ENCODE data around the gene PPARA.

PPARA gene

DNA sequence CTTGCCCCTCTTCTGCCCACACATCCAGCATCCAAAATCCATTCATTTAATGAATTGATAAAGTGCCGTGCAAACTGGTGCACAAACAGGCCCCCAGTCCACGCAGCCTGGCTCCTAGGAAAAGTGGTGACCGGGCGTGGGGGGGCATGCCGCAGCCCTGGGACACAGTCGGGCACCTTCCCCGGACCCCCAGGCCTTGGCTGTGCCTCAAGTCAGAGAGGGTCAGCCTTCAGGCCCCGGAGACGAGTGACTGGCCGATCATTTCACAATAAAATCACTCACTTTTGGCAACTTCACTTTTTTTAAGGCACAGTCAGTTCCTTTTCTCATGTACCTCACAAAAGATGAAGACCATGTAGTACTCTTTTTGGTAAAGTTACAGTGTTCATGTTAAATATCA lies 91.8 kb downstream of the PPARA start:
- H2AFZ ChIP-seq (ENCODE audit: low read length): no peak overlapping the region
- no peak overlapping the region for H3K9ac ChIP-seq (ENCODE audit: low read length)
- TF ChIP-seq CTCF (IDR thresholded peaks at IDR 0.05; ENCODE audit: low read length) (no peak), EZH2 (IDR thresholded peaks at IDR 0.05; ENCODE audit: borderline replicate concordance, low read length) (no peak)
- no peaks in the 10 kb centered on the region for H3K9me2 ChIP-seq (ENCODE audit: low read depth, low read length)
- no peaks in the 10 kb centered on the region for H3F3A ChIP-seq (ENCODE audit: insufficient read depth, low read length)
- peaks cover 23% of the 10 kb centered on the region for H3K36me3 ChIP-seq (ENCODE audit: insufficient read depth, low read length)
- H3K79me2 ChIP-seq (ENCODE audit: insufficient read depth, low read length): no peaks in the 10 kb centered on the region
- H3K4me3 ChIP-seq (ENCODE audit: low read depth, low read length, poor library complexity, severe bottlenecking): no peak overlapping the region
- no peak overlapping the region for H3K4me2 ChIP-seq (ENCODE audit: low read length)
- 0 out of 2 replicates have a peak, but pooled peaks cover 4% of the 10 kb centered on the region for H3K9me3 ChIP-seq (ENCODE audit: low read length)
- H3K27me3 ChIP-seq (ENCODE audit: insufficient read depth, low read length): no peaks in the 10 kb centered on the region
- peaks cover 12% of the 10 kb centered on the region for H3K4me1 ChIP-seq (ENCODE audit: insufficient read depth, low read length, severe bottlenecking)
- H3K27ac ChIP-seq (ENCODE audit: low read depth, low read length, poor library complexity, severe bottlenecking): no peak overlapping the region
- H4K20me1 ChIP-seq (ENCODE audit: insufficient read depth, low read length): no peaks in the 10 kb centered on the region

DNA sequence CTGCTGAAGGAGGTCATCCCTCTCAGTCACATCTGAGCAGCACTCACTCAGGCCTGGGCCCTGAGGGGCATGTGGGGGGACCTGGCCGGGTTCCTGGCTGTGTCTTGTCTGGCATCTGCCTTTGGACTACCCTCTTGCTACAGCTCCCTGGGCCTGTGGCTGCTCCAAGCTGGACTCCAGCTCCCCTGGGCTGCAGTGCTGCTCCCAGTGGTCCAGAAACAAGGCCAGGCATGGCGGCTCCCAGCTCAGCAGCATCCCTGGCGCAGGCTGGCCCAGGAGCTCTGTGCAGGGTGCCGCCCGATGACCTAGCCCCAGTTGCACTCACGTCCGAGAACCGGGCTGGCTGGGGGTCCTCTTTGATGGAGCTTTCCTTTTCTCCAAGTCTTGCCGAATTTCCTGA lies 94.4 kb downstream of the PPARA start:
- H3K27ac ChIP-seq (ENCODE audit: low read depth, low read length, poor library complexity, severe bottlenecking): no peak overlapping the region
- no peak overlapping the region for H2AFZ ChIP-seq (ENCODE audit: low read length)
- TF ChIP-seq EZH2 (IDR thresholded peaks at IDR 0.05; ENCODE audit: borderline replicate concordance, low read length) (no peak), CTCF (IDR thresholded peaks at IDR 0.05; ENCODE audit: low read length) (no peak)
- peaks cover 11% of the 10 kb centered on the region; the same call in 1 of the 2 replicates for H3K36me3 ChIP-seq (ENCODE audit: insufficient read depth, low read length)
- no peaks in the 10 kb centered on the region for H3K9me3 ChIP-seq (ENCODE audit: low read length)
- no peak overlapping the region for H3K4me3 ChIP-seq (ENCODE audit: low read depth, low read length, poor library complexity, severe bottlenecking)
- H4K20me1 ChIP-seq (ENCODE audit: insufficient read depth, low read length): no peaks in the 10 kb centered on the region
- peaks cover 18% of the 10 kb centered on the region for H3K4me1 ChIP-seq (ENCODE audit: insufficient read depth, low read length, severe bottlenecking)
- no peak overlapping the region for H3K9ac ChIP-seq (ENCODE audit: low read length)
- H3K27me3 ChIP-seq (ENCODE audit: insufficient read depth, low read length): no peaks in the 10 kb centered on the region
- no peaks in the 10 kb centered on the region for H3K79me2 ChIP-seq (ENCODE audit: insufficient read depth, low read length)
- H3F3A ChIP-seq (ENCODE audit: insufficient read depth, low read length): no peaks in the 10 kb centered on the region
- H3K9me2 ChIP-seq (ENCODE audit: low read depth, low read length): no peaks in the 10 kb centered on the region
- H3K4me2 ChIP-seq (ENCODE audit: low read length): no peak overlapping the region

DNA sequence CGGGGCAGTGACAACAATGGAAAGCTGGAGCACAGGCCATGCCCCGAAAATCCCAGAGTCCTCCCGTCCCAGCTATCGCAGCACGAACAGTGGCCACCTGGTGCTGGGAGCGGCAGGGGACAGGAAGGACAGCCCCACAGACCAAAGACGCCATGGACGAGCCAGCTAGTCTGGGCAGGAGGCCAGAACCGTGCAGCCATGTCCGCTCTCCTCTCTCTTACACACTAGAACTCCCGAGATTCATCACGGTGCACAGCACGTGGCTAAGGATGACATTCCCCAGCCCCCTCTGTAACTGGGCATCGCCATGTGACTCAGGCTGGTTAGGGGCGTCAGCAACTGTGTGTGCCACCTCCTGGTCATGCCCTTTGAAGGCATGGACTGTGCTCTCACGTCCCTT lies 95.2 kb downstream of the PPARA start:
- no peak overlapping the region for H3K27ac ChIP-seq (ENCODE audit: low read depth, low read length, poor library complexity, severe bottlenecking)
- no peaks in the 10 kb centered on the region for H3K79me2 ChIP-seq (ENCODE audit: insufficient read depth, low read length)
- H3K27me3 ChIP-seq (ENCODE audit: insufficient read depth, low read length): no peaks in the 10 kb centered on the region
- H3K9me3 ChIP-seq (ENCODE audit: low read length): no peaks in the 10 kb centered on the region
- no peak overlapping the region for H3K4me2 ChIP-seq (ENCODE audit: low read length)
- TF ChIP-seq CTCF (IDR thresholded peaks at IDR 0.05; ENCODE audit: low read length): no peak
- TF ChIP-seq EZH2 (IDR thresholded peaks at IDR 0.05; ENCODE audit: borderline replicate concordance, low read length): no peak
- peaks cover 12% of the 10 kb centered on the region for H3K4me1 ChIP-seq (ENCODE audit: insufficient read depth, low read length, severe bottlenecking)
- H4K20me1 ChIP-seq (ENCODE audit: insufficient read depth, low read length): no peaks in the 10 kb centered on the region
- no peaks in the 10 kb centered on the region for H3F3A ChIP-seq (ENCODE audit: insufficient read depth, low read length)
- no peak overlapping the region for H2AFZ ChIP-seq (ENCODE audit: low read length)
- peaks cover 11% of the 10 kb centered on the region; the same call in 1 of the 2 replicates for H3K36me3 ChIP-seq (ENCODE audit: insufficient read depth, low read length)
- H3K4me3 ChIP-seq (ENCODE audit: low read depth, low read length, poor library complexity, severe bottlenecking): no peak overlapping the region
- H3K9ac ChIP-seq (ENCODE audit: low read length): no peak overlapping the region
- H3K9me2 ChIP-seq (ENCODE audit: low read depth, low read length): no peaks in the 10 kb centered on the region

All from OCI-LY1 (cell line).